DMS114 treated with DMSO at 0.1 percent for 48 hours (cell line): ENCODE measurements around the gene CD200.

ENCODE experiments used
- DNase-seq: peaks from one replicate; lab custom pipeline; 2025; ENCODE audit not compliant: unreplicated experiment; lab: John Stamatoyannopoulos, UW

The CD200 gene

DNA sequence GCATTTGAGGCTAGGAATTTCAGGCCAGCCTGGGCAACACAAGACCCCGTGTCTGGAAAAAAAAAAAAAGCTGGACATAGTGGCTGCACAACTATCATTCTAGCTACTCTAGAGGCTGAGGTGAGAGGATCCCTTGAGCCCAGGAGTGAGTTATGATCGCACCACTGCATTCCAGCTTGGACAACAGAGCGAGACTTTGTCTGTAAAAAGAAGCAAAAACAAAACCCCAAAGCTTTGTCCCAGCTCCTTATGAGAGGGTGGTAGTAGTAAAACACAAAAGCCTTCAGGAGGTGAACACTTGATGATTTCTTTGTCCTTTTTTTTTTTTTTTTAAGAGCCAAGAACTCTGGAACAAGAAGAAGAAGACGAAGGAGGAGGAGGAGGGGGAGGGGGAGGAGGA lies 1.1 kb upstream of the CD200 start:
- no peak for DNase-seq

DNA sequence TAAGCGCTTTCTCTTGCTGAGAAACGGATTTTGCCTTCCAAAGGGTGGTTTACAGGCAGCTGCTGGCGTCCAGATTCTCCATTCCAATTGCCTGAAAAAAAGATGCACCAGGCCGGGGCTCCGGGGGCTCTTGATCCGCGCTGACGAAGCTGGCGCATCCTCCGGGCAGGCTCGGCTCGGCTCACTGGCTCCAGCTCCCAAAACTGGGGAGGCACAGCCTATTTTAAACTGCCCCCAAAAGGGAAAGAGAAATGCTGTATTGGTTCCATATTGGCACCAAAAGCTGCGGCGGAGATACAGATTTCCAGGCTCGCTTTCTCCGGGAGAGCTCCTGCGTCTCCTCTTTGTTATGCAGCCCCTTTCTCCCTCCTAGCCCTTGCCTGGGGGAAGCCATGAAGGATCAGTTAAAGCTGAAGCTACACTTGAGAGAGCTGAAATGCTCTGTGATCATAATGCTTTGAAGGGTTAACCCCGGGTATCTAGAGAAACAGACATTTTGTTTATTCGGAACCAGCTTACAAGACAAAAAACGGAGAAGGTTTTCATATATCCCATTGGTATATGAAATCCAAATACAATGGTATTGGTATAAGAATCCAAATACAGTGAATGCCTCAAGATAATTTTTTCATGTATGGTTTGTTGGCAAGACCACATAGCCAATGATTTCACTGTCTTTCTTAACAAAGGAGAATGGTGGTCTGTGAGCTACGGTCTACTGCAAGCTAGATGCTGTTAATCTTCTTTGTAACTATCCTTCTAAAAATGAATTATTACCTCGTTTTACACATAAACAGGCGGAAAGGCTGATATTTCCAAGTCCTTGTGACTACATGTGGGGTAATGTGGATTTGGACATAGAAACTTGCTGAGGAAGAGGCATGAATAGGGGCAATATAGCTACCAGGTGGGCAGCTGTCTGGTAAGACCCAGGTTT lies 693 bp downstream of the CD200 start:
- no peak for DNase-seq

DNA sequence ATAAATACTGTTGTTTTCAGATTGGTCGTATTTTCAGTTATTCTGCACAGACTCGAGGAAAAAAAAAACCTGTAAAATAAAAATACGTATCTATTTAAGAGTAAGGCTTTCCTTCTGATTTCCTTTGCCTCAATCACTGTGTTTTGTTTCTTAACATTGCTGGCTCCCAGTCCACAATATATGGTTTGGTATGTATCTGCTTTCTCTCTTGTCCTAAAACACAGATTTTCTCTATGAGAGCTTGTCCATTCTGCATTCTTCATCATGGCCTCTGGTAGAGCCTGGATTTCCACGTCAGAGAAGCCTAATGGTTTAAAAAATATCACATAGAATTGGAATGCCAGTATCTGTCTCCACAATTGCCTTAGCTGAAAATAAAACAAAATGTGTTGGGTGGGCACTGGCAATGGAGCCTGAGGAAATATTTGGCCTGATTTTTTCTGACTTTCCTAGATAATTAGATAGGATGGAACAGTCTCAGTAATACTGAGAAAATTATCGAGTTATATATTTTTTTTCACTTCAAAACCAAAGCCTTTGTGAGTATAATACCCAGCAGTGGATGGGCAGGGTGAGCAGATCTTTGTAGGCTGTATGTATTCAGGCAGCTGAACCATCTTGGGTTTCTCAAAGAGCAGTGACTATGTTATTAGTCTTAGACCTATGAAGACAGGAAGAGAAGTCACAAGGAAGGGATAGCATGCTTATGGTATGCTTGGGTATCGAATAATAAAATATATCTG lies 1.9 kb downstream of the CD200 start:
- no peak for DNase-seq

DNA sequence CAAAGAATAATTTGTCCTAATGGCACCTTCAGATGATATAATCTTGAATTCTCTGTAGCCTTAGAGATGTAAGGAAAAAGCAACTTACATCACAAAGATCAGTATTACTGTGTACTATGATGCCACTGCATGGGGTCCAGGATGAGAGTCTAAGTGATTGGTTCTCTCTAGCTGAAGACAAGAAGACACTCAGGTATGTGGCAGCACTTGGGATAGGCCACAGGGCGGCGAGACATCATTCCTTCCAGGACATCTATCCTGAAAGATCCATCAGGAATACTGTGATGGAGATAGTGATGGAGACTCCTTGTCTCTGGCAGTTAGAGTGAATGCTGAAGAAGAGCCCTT lies 2.5 kb downstream of the CD200 start:
- no peak for DNase-seq

DNA sequence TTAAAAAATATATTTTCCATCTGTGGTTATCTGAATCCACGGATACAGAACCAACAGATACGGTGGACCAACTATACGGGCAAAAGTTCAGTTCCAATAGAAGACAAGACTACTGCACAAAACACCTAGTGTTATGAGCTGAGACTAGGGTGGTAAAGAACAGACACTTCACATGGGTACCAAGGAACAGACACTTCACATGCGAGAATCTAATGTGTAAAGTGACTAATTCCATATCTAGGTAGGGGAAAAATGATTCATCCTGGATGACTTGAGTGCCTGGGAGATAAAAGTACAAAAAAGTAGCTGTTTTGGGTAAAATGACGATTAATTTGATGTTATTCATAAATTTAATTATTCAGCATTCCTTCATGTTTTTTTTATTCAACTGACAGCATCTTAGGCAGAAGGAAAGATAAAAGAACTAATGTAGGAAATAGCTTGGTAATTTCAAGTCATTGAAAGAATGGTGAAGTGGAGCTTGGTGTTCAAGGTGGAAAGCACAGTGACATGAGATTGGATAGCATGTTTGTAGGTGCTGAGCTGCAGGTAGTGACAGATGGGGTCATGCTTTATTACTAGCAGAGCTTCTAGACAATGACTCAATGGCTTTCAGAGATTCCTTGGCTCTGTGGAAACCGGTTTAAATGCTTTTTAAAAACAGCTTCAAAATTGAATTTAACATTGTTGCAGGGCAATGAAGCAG lies 5.2 kb downstream of the CD200 start:
- no peak for DNase-seq

DNA sequence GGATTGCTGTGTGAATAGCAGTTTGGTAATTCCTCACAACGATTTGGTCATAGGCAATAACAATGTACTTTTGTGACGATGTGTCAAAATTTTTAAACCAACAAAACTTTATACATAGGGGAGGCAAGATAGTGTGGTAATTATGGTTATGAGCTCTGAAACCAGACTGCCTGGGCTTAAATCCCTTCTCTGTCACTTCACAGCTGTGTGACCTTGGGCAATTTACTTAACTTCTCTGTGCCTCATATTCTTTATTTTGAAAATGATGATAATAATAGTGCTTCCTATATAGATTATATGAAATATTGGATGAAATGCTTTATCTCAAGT lies 5.7 kb downstream of the CD200 start:
- no peak for DNase-seq

DNA sequence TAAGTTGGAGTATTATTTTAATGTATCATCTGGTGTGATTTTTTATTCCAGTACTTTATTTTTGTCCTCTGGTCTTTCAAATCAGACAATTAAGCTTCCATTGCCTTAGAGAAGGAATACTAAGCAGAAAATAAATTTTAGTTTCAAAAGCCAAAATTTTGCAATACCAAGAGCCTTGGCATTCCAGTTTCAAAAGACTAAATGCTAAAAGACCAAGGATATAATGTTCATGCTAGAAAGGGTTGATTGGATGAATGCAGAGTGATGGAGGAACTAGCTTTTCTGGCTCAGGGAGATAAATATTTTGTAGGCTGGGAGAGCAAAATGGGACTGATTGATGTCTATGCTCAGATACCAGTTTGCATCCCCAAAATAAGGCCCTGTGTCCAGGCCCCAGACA lies 6.2 kb downstream of the CD200 start:
- DNase-seq, result no peak

DNA sequence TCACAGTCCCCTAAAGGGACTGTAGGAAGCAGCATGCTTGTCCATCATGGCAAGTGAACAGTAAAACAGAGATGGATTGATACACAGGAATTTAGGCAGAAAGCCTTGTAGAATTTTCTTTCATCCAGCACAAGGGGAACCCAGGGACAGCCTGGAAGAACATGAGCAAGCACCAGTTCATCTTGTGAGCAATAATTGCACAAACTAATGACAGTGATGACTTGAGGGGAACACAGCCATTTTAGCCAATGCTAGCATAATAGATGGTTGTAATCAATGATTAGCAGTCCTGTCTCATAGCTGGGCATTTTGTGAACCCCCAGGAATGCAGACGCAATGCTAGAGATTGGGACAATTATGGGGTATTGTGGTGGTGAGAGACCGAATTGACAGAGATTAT lies 6.7 kb downstream of the CD200 start:
- DNase-seq, result no peak

DNA sequence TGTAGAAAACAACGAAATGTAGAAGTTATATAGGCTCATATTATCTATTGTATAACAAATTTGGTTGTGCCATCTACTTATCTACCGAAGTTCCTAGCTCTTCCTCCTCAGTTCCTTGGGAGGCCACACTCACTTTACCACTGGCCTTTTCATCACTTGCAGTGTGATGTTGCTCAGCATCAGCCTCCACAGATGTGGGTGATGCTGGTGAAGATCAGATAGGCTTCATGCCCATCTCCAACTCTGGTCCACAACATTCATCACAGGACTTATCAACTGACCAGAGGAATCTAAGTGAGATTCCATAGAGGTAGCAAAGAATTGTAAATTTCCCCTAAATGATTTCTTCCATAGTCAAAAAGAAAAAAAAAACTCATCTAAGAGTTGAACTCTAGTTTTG lies 8.4 kb downstream of the CD200 start:
- DNase-seq, result no peak

DNA sequence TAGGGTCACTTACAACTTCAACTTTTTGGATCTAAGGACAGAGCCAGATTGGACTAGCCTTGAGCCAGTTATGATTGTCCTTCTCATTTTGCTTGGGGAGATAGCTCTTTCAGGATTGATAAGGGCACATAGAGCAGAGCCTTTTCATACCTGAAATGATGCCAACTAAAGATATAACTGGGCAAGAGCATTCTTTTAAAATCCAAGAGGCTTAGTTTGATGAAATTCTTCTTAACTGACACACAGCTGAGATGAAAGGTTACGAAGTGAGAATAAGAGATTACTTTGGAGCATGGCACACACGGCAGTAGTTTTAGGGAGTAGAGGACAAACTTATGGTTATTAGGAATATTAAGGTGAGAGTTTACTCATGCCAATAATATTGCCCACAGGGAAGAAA lies 12.7 kb downstream of the CD200 start:
- no peak for DNase-seq

DNA sequence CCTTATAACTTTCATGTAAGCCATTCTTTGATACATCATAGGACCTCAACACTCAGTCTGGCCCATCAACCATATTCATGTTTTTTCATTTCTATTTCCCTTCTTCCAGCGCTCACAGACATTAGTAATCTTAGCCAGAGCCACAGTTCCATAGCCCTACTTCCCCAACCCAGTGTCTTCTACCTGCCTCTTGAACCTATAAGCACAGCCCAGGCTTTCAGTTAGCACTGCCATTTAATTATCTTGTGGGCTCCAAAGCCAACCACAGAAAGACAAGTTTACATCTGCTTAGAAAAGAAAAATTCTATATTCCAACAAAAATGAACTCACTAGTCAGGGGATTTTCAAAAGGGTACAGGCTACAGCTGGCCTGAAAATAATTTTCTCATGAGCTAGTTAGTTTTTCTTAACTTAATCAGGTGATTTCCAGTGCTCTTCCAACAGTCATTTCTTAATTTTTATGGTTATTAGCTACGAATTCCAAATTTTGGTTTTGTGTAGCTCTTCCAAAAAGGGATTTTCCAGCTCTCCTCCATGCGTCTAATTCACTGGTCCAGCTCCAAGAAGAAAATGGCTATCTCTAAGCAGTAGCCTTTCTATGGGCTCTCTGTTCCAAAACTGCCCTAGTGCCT lies 13.7 kb downstream of the CD200 start:
- no peak for DNase-seq

DNA sequence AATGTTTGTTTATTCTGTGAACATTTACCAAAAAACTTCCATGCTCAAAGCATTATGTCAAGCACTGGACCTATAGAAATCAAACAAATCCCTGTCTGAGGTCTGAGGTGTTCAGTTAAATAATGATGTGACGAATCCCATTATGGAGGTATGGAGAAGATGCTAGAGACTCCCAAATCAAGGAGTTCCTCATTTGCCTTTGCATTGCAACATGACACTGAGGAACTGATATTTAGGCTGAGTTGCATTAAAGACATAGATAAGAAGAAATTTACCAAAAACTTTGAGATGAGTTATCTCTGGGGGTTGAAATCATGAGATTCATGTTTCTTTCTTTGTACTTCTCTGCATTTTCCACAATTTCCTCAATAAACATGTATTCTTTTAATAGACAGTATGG lies 16.0 kb downstream of the CD200 start:
- DNase-seq, result no peak

DNA sequence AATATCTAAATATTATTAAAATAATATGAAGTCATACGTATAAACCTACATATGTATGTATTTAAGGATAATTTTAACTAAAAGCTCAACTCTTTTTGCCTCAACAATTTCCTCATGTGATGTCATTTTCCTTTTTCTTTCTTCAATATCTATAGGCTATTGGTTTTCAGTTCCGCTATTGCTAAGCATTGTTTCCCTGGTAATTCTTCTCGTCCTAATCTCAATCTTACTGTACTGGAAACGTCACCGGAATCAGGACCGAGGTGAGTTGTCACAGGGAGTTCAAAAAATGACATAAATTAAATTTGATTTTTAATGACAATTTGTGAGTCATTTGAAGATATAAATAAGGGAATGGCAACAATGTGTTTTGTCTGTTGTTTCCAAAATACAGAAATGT lies 16.6 kb downstream of the CD200 start:
- DNase-seq, result no peak

DNA sequence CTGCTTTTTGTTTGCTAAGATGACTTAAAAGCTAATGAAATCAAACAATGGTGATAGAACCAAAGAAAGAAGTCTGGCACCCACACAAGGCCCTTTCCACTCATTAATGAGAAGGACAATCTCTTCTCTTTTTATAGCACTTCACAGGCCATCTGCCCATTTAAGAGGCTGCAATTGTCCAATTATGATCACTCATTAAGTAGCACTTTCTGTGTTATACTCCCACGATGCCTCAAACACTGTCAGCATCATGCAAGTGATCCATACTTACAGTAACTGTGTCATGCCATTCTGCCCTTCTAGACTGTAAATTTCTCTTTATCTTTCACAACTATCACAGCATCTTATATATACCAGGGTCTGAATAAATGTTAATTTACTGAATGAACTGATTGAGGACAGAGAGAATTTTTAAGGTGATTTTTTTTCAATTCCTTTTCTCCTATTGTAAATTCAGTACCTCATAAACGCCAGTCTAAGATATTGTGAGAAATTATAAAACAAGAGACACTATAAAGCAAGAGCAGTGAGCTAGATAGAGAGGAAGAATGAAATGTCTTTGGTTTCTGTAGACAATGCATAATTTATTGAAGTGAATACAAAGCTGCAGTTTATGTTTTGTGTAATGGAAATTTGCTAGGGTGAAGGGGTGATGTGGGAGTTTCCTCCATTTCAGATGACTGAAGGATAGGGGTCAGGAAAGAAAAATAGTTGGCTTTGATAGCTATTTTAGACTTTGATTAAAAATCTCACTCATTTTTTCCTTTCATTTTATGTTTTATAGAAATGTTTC lies 17.3 kb downstream of the CD200 start:
- DNase-seq, result no peak

DNA sequence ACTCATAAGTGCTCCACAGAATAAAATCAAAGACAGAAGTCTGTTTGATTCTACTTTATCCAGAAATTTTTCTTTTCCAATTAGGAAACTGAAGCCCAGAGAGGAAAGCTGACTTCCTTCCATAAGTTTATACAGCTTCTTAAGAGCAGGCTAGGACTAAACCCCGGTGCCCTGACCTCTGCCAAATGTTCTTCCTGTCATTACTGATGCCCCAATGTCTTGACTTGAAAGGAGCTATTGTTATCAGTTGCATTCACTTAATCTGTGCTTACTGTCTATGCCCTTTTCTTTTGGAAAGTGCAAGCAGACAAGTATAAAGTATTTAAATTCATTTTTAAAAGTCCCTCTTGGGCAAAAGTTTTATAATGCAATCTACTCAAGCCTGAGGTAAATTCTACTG lies 18.1 kb downstream of the CD200 start:
- DNase-seq, result no peak

DNA sequence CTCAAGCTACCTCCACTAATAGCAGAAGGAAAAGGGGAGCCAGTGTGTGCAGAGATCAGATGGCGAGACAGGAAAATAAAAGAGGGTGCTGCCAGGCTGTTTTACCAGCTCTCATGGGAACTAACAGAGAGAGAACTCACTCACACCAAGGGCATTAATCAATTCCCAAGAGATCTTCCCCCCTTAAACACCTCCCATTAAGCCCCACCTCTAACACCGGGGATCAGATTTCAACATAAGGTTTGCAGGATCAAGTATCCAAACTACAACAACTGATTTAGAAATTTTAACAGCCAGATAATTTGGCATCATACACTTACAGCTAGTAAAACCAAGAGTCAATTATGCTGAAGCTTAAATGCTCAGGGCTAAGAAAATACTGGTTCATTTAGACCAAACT lies 18.9 kb downstream of the CD200 start:
- DNase-seq, result no peak

DNA sequence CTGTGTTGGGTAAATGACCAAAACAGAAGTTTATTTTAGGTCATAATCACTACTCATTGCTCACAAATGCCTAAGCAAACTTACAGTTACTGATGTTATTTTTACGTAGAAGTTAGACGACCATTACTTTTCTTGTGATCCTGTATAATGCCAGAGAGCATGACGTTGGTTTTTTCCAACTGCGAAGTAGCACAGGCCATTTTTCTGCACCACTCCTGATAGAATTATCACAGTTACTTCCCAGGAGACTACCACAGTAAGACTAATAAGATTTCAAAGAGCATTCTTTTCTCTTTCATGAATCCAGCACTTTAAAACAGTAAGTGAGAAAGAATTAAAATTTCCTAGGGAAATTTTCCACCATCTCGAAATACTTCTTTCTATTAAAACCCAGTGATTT lies 19.8 kb downstream of the CD200 start:
- DNase-seq, result no peak

DNA sequence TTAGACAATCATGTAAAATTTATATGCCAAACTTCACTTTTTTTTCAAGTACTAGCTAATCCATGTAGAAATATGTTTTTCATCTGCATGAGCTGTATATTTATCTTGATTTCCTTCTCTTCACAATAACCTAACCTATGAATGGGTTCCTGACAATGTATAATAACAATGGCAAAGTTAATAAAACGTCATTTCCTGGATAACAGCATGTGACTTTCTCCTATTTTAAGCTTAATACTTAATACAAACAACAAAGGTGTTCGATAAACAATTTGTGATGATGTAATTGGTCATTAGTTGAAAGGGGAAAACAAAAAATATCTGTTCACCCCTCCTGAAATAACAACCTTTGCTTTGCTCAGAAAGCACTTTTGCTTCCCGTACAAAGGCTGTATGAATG lies 20.4 kb downstream of the CD200 start:
- DNase-seq, result no peak

DNA sequence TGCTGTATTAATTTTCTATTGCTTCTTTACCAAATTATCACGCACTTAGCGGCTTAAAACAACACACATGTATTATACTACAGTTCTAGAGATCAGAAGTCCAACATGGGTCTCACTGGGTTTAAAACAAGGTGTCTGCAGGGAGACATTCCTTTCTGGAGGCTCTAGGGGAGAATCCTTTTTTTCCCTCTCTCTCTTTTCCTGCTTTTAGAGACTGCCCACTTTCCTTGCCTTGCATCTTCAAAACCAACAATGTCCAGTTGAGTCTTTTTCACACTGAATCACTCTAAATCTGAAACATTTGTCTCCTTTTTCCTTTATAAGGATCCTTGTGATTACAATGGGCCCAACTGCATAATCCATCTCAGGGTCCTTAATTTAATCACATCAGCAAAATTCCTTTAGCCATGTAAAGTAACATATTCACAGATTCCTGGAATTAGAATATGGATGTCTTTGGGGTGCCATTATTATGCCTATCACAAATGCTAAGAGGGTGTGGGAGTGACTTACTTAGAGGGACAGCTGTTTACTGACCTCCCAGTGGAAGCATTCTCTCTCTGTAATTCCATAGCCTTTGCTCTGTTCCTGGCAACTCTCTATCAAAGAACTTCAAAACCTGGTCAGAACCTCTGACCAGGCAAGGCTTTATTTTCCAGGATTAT lies 21.8 kb downstream of the CD200 start:
- no peak for DNase-seq

DNA sequence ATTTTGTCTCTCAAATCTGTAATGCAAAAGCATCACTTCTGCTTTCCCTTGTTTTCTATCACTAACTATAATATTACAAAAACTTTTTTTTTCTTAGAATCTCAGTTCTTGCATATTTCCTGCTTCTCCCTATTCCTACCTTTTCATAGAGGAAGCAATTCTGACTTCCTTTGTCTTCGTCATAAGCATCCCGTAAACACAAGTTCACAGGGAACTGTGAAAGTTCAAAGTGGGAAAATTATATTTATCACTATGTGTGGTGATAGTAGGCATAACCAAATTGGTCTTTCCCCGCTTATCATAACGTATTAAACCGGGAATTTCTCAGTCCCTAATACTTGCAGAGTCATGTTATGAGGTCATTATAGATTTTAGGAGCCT lies 22.3 kb downstream of the CD200 start:
- no peak for DNase-seq
